Uterus (tissue), 2 donors: ENCODE data around the gene TMEM266.
A peak's percentile ranks its signal among the peaks of the same experiment; 100 is the strongest.

Experiments used
- POLR2A ChIP-seq, 2 donors: fragments of 450-650 bp; IDR thresholded peaks; one replicate each; pipeline ENCODE4 v1.6.1; 2016; ENCODE audit warnings: antibody characterized with exemption in 2 of 2, mild to moderate bottlenecking in 1 of 2, moderate library complexity in 1 of 2
- TF ChIP-seq, protein P1 (sequence below), 4 experiments: fragments of 200-600 bp in 2 of 4; fragments of 450-650 bp in 2 of 4; sonication (generic) in 2 of 4; IDR thresholded peaks; one replicate each; pipeline ENCODE4 v1.5.1; 2016 to 2019; ENCODE audit warnings: antibody characterized with exemption in 4 of 4, mild to moderate bottlenecking in 2 of 4, moderate library complexity in 1 of 4

- TF ChIP-seq, protein P1, sequence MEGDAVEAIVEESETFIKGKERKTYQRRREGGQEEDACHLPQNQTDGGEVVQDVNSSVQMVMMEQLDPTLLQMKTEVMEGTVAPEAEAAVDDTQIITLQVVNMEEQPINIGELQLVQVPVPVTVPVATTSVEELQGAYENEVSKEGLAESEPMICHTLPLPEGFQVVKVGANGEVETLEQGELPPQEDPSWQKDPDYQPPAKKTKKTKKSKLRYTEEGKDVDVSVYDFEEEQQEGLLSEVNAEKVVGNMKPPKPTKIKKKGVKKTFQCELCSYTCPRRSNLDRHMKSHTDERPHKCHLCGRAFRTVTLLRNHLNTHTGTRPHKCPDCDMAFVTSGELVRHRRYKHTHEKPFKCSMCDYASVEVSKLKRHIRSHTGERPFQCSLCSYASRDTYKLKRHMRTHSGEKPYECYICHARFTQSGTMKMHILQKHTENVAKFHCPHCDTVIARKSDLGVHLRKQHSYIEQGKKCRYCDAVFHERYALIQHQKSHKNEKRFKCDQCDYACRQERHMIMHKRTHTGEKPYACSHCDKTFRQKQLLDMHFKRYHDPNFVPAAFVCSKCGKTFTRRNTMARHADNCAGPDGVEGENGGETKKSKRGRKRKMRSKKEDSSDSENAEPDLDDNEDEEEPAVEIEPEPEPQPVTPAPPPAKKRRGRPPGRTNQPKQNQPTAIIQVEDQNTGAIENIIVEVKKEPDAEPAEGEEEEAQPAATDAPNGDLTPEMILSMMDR (IDR thresholded peaks at IDR 0.05), result peak; percentile 81 to 87 (median 82)
- no peak for TF ChIP-seq POLR2A (IDR thresholded peaks at IDR 0.05)
These were observed 131.2 kb downstream of the TMEM266 start for GRCh38 chr15:76190751-76191538.
